GM21786 (cell line): ENCODE data around the gene FAM53C.
"Not testable (repeated sequence)": the region's sequence is repeated elsewhere in the genome, so short reads cannot be mapped to it uniquely, and the experiment has no call there.

Experiments
- ATAC-seq: cut with Tn5 transposase; IDR thresholded peaks from one replicate; pipeline ENCODE4 v1.9.1; 2021; ENCODE audit not compliant: unreplicated experiment

Gene FAM53C

GRCh38 chr5:138337685-138338410, at the start of gene FAM53C:
Gene FAM53C, plus strand, starts transcription at chr5:138338266. Its CDS starts 3,070 bp downstream, at chr5:138341336.
- ATAC-seq = peak; percentile 81

GRCh38 chr5:138289296-138289695, 48.8 kb upstream of the FAM53C start:
- no peak for ATAC-seq

- no peak for ATAC-seq
Observed at GRCh38 chr5:138303372-138303771, 34.7 kb upstream of the FAM53C start.

GRCh38 chr5:138305797-138306196, 32.3 kb upstream of the FAM53C start:
- no peak for ATAC-seq

- ATAC-seq = no peak
Observed at GRCh38 chr5:138315751-138316278, 22.3 kb upstream of the FAM53C start.

GRCh38 chr5:138316355-138316754, 21.7 kb upstream of the FAM53C start:
- ATAC-seq = no peak

- not testable (repeated sequence) for ATAC-seq
Observed at GRCh38 chr5:138318211-138318610, 19.9 kb upstream of the FAM53C start.

GRCh38 chr5:138330813-138331448, 7.1 kb upstream of the FAM53C start:
- no peak for ATAC-seq

GRCh38 chr5:138331449-138332368, 6.4 kb upstream of the FAM53C start, which contains the start of gene CDC25C:
Gene CDC25C, minus strand, starts transcription at chr5:138331804. Its CDS starts 624 bp downstream, at chr5:138331180.
- ATAC-seq = peak; percentile 100

- ATAC-seq = no peak
Observed at GRCh38 chr5:138334867-138335447, 3.1 kb upstream of the FAM53C start.

- ATAC-seq = peak; percentile 4
Observed at GRCh38 chr5:138336952-138337684, 948 bp upstream of the FAM53C start.

GRCh38 chr5:138338411-138339090, 485 bp downstream of the FAM53C start:
- peak; percentile 8 for ATAC-seq

- ATAC-seq = no peak
Observed at GRCh38 chr5:138339091-138339456, 1.0 kb downstream of the FAM53C start.

GRCh38 chr5:138339464-138339863, 1.4 kb downstream of the FAM53C start:
- ATAC-seq = no peak

- no peak for ATAC-seq
Observed at GRCh38 chr5:138340008-138340407, 1.9 kb downstream of the FAM53C start.

- ATAC-seq = no peak
Observed at GRCh38 chr5:138344887-138345622, 7.0 kb downstream of the FAM53C start.

GRCh38 chr5:138346889-138347288, 8.8 kb downstream of the FAM53C start:
- no peak for ATAC-seq

- no peak for ATAC-seq
Observed at GRCh38 chr5:138349852-138350562, 11.9 kb downstream of the FAM53C start.
